Astrocyte of the spinal cord (primary cell): Measurements from ENCODE around the gene KYAT1.

ENCODE experiments used
- DNase-seq: peaks from one replicate; pipeline ENCODE4 v3.0.0; 2011; ENCODE audit warnings: low read depth, low spot score
- H3K4me3 ChIP-seq: 2 replicates; pipeline ENCODE4 v1.5.1; 2011; ENCODE audit warnings: low read depth, mild to moderate bottlenecking, low read length, moderate library complexity
- CTCF ChIP-seq: IDR thresholded peaks from 2 replicates; pipeline ENCODE4 v1.5.1; 2012; ENCODE audit warnings: low read depth, mild to moderate bottlenecking, low read length, inconsistent platforms
- in situ Hi-C: cut with HindIII; loops from 2 replicates; pipeline ENCODE4 v1.10.0; 2017; ENCODE audit warnings: low sequenced_read_pairs

The KYAT1 gene

GRCh38 chr9:128894764-128895163, 13.0 kb upstream of the KYAT1 start:
- no peak overlapping the region for H3K4me3 ChIP-seq
- TF ChIP-seq CTCF, result no peak
- in situ Hi-C loops, result no loop called here
- DNase-seq, result no peak

- no peak overlapping the region for H3K4me3 ChIP-seq
- TF ChIP-seq CTCF, result no peak
- in situ Hi-C loops, result no loop called here
- DNase-seq, result no peak
Observed at GRCh38 chr9:128893354-128893753, 11.6 kb upstream of the KYAT1 start.

DNA sequence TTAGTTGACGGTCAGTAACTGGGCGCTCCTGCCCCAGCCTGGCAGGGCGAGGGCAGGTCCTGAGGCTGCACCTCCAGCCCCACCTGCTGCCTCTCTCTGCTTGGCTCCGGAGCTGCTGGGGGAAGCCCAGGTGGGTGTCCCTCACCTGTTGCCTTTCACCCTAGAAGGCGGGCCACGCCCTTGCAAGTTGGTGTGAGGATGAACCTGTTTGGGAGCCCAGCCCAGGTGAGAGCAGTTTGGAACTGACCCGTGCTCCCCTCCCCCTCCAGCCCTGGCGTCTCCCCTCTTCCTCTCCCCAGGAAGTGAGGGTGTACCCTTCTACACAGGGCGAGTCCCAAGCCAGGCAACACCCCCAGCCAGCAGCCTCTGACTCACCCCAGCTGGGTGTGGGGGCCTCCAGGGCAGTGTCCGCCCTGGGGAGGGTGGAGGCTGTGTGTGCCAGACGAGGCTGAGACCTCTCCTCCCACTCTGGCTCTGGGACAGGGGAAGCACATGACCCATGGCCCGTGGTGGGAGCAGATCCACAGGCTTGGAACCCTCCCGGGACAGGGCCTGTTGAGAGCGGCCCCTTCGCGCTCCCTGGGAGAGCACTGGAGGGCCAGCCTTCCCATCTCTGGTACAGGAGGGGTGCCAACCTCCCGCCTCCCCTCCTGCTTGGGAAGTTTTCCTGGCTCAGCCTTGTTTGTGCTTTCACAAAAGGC, 10.6 kb upstream of the KYAT1 start:
- H3K4me3 ChIP-seq, result no peak overlapping the region
- in situ Hi-C loops, result no loop called here
- no peak for TF ChIP-seq CTCF
- DNase-seq, result peak; percentile 83

GRCh38 chr9:128891321-128892220, 9.8 kb upstream of the KYAT1 start:
- no peak for DNase-seq
- in situ Hi-C loops, result no loop called here
- TF ChIP-seq CTCF, result no peak
- no peak overlapping the region for H3K4me3 ChIP-seq

DNA sequence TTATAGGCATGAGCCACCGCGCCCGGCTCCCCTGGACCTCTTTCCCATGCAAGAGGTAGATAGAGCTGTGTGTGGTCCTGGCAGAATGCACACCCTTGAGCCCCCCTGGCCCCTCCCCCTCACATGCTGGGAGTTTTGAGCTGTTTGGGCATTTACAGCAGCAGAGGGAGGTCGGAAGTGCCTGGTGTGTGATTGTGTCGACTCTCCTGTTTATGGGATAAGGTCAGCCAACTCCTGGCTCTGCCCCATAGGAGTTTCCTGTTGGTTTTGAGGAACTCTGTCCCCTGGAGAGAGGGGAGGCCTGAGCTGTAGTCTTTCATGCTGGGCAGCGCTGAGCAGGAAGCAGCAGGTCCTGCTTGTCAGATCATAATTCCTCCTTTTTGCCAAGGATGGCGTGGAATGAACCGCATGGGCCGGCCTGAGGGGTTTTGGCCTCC, 6.2 kb upstream of the KYAT1 start:
- H3K4me3 ChIP-seq, result no peak overlapping the region
- TF ChIP-seq CTCF, result no peak

DNA sequence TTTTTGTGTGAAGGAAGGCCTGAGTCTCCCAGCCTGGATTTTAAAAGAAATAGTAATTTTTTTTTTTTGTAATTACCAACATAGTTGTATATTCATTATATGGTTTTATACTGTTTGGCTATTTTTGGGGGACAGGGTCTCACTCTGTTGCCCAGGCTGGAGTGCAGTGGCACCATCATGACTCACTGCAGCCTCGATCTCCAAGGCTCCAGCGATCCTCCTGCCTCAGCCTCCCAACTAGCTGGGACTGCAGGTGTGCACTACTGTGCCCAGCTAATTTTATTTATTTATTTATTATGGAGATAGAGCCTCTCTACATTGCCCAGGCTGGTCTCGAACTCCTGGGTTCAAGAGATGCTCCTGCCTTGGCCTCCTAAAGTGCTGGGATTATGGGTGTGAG, 5.3 kb upstream of the KYAT1 start:
- TF ChIP-seq CTCF, result no peak
- no peak for DNase-seq
- in situ Hi-C loops, result no loop called here

More for the DNA sequence above, 6.2 kb upstream of the KYAT1 start:
- in situ Hi-C loops, result no loop called here
- peak; percentile 83 for DNase-seq

More for the DNA sequence above, 5.3 kb upstream of the KYAT1 start:
- H3K4me3 ChIP-seq, result no peak overlapping the region
